Measurements from ENCODE around the gene NOS1AP. TPM values are rescaled to one million over a fixed set of nuclear protein-coding genes. Genes with fewer than 3 reads are reported as not detected.

NOS1AP gene
- total RNA-seq, 1 donor: 0.43 TPM

GRCh38 chr1:162360237-162360873 is 290.9 kb downstream of the NOS1AP start:
- TF ChIP-seq CTCF (IDR thresholded peaks at IDR 0.05; ENCODE audit: insufficient read depth, low read depth, low read length): no peak
- DNase-seq (ENCODE audit: low read depth): no peak
- no peak overlapping the region for H3K4me3 ChIP-seq (ENCODE audit: low read depth, low read length)

GRCh38 chr1:162360874-162361260 is 291.4 kb downstream of the NOS1AP start:
- no peak for DNase-seq (ENCODE audit: low read depth)
- no peak overlapping the region for H3K4me3 ChIP-seq (ENCODE audit: low read depth, low read length)
- TF ChIP-seq CTCF (IDR thresholded peaks at IDR 0.05; ENCODE audit: insufficient read depth, low read depth, low read length): no peak

- no peak for DNase-seq (ENCODE audit: low read depth)
- H3K4me3 ChIP-seq (ENCODE audit: low read depth, low read length): no peak overlapping the region
- no peak for TF ChIP-seq CTCF (IDR thresholded peaks at IDR 0.05; ENCODE audit: insufficient read depth, low read depth, low read length)
Measured at GRCh38 chr1:162361349-162361748, 291.9 kb downstream of the NOS1AP start.

GRCh38 chr1:162363823-162364222 is 294.3 kb downstream of the NOS1AP start:
- no peak overlapping the region for H3K4me3 ChIP-seq (ENCODE audit: low read depth, low read length)
- no peak for DNase-seq (ENCODE audit: low read depth)
- TF ChIP-seq CTCF (IDR thresholded peaks at IDR 0.05; ENCODE audit: insufficient read depth, low read depth, low read length): no peak

GRCh38 chr1:162364498-162364897 is 295.0 kb downstream of the NOS1AP start:
- H3K4me3 ChIP-seq (ENCODE audit: low read depth, low read length): no peak overlapping the region
- no peak for DNase-seq (ENCODE audit: low read depth)
- TF ChIP-seq CTCF (IDR thresholded peaks at IDR 0.05; ENCODE audit: insufficient read depth, low read depth, low read length): no peak

- no peak overlapping the region for H3K4me3 ChIP-seq (ENCODE audit: low read depth, low read length)
- TF ChIP-seq CTCF (IDR thresholded peaks at IDR 0.05; ENCODE audit: insufficient read depth, low read depth, low read length): no peak
- DNase-seq (ENCODE audit: low read depth): no peak
Measured at GRCh38 chr1:162365284-162366020, 296.0 kb downstream of the NOS1AP start.
